NOMO-1 (cell line): ENCODE measurements around the gene UBE2U.

Experiments used
- DNase-seq, 2 experiments: peaks; one replicate each; lab custom pipeline; 2025; ENCODE audit not compliant: unreplicated experiment in 2 of 2; lab: John Stamatoyannopoulos, UW

Gene UBE2U

GRCh38 chr1:64203420-64203819, at the start of gene UBE2U:
Gene UBE2U, plus strand, starts transcription at chr1:64203623. Its CDS starts 428 bp downstream, at chr1:64204051.
- no peak for DNase-seq

- DNase-seq = no peak
These were observed 48.1 kb upstream of the UBE2U start for GRCh38 chr1:64155278-64155677.

GRCh38 chr1:64161357-64161941, 42.0 kb upstream of the UBE2U start:
- DNase-seq = no peak

- no peak for DNase-seq
These were observed 41.3 kb upstream of the UBE2U start for GRCh38 chr1:64162151-64162550.

- DNase-seq = no peak
These were observed 40.6 kb upstream of the UBE2U start for GRCh38 chr1:64162804-64163203.

GRCh38 chr1:64163431-64163830, 40.0 kb upstream of the UBE2U start:
- no peak for DNase-seq

GRCh38 chr1:64163970-64164369, 39.5 kb upstream of the UBE2U start:
- DNase-seq = no peak

GRCh38 chr1:64166629-64167028, 36.8 kb upstream of the UBE2U start:
- no peak for DNase-seq

- DNase-seq = no peak
These were observed 36.2 kb upstream of the UBE2U start for GRCh38 chr1:64167176-64167575.

GRCh38 chr1:64171246-64171645, 32.2 kb upstream of the UBE2U start:
- peak in 1 of 2 experiments; percentile 34 for DNase-seq

- peak; percentile 61 to 89 for DNase-seq
These were observed 31.6 kb upstream of the UBE2U start for GRCh38 chr1:64171797-64172281.

- no peak for DNase-seq
These were observed 30.9 kb upstream of the UBE2U start for GRCh38 chr1:64172458-64172983.

- no peak for DNase-seq
These were observed 30.0 kb upstream of the UBE2U start for GRCh38 chr1:64173336-64173940.

- no peak for DNase-seq
These were observed 27.8 kb upstream of the UBE2U start for GRCh38 chr1:64175639-64176038.

GRCh38 chr1:64176659-64177058, 26.8 kb upstream of the UBE2U start:
- peak in 1 of 2 experiments; percentile 8 for DNase-seq

GRCh38 chr1:64179588-64179987, 23.8 kb upstream of the UBE2U start:
- DNase-seq = no peak

GRCh38 chr1:64182207-64182606, 21.2 kb upstream of the UBE2U start:
- DNase-seq = no peak

- DNase-seq = no peak
These were observed 19.9 kb upstream of the UBE2U start for GRCh38 chr1:64183395-64184002.

GRCh38 chr1:64184003-64184440, 19.4 kb upstream of the UBE2U start:
- no peak for DNase-seq

GRCh38 chr1:64186138-64186897, 17.1 kb upstream of the UBE2U start:
- DNase-seq = no peak

- no peak for DNase-seq
These were observed 16.5 kb upstream of the UBE2U start for GRCh38 chr1:64186898-64187280.
